NCI-H2107 (cell line): ENCODE data around the gene CSNK2A1.

Source experiments
- DNase-seq: peaks from one replicate; lab custom pipeline; 2025; lab: John Stamatoyannopoulos, UW

The CSNK2A1 gene

DNA sequence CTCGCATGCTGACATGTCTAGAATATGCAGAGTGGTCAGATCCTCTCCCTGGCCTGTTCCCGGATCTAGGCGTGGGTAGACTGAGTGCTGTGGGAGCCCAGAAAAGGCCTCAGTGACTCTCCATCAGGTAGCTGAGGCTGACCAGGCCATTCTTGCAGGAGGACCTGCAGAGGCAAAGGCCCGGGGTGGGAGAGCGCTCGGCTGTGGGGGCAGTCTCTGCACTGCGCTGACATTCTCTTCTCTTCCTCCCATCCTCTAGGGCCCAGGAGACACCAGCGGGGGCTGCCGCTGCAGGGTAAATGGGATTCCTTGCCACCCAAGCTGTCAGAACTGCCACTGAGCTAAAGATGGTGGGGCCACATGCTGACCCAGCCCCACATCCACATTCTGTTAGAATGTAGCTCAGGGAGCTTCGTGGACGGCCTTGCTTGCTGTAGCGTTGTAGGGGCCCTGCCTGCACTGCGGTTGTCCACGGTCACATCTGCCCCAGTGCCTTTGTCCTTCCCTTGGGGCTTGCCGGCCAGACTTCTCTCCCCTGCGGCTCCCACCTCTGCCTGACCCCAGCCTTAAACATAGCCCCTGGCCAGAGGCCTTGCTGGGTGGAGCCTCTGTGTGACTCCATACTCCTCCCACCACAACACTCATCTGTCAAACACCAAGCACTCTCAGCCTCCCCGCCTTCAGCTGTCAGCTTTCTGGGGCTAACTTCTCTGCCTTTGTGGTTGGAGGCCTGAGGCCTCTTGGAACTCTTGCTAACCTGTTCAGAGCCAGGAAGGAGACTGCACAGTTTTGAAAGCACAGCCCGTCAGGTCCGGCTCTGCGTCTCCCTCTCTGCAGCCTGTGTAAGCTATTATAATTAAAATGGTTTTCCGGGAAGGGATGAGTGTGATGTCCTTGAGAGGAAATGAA, 113.2 kb downstream of the CSNK2A1 start:
- DNase-seq = no peak

GRCh38 chr20:428658-429200, 114.9 kb downstream of the CSNK2A1 start:
- no peak for DNase-seq

- no peak for DNase-seq
Observed at GRCh38 chr20:427849-428657, 115.5 kb downstream of the CSNK2A1 start.

DNA sequence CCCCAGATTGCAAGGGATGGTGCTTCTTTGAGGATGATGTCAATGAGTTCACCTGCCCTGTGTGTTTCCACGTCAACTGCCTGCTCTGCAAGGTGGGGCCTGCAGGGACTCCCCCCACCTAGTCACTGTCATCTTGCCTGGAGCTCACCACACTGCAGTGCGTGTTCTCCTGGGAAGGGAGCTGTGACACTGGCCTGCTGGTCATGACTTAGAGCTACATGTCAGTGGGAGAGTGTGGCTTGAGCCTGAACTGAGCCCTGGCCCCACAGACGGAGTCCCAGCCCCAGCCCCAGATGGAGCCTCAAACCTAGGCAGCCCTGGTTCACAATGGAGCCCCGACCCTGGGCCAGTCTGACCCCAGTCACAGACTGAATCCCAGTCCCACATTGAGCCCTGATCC, 116.2 kb downstream of the CSNK2A1 start:
- no peak for DNase-seq

GRCh38 chr20:426566-426965, 117.0 kb downstream of the CSNK2A1 start:
- DNase-seq = no peak
